Activated T-cell treated with anti-CD3 and anti-CD28 coated beads for 24 hours (primary cell): Measurements from ENCODE around the gene ALDH1L2.

ENCODE experiments used
- DNase-seq: peaks from one replicate; pipeline ENCODE4 v3.0.0-alpha.2; 2020; ENCODE audit warnings: low read depth

The ALDH1L2 gene

DNA sequence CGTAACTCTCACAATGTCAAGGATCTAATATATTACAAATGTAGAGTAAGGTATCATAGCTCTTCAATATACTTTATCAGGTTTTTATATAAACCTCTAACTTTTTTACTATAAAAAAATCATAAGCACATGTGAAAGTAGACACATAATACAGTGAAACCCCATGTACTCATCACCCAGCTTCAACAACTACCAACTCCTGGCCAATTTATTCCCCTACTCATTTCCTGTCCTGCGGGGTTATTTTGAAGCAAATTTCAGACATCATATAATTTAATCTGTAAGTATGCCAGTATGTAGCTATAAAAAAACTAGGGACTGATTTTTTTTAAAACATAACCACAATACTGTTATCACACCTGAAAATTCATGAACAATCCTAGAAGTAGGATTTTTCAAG is 50.4 kb downstream of the ALDH1L2 start:
- no peak for DNase-seq

GRCh38 chr12:105032703-105033357 is 51.4 kb downstream of the ALDH1L2 start:
- DNase-seq = no peak

DNA sequence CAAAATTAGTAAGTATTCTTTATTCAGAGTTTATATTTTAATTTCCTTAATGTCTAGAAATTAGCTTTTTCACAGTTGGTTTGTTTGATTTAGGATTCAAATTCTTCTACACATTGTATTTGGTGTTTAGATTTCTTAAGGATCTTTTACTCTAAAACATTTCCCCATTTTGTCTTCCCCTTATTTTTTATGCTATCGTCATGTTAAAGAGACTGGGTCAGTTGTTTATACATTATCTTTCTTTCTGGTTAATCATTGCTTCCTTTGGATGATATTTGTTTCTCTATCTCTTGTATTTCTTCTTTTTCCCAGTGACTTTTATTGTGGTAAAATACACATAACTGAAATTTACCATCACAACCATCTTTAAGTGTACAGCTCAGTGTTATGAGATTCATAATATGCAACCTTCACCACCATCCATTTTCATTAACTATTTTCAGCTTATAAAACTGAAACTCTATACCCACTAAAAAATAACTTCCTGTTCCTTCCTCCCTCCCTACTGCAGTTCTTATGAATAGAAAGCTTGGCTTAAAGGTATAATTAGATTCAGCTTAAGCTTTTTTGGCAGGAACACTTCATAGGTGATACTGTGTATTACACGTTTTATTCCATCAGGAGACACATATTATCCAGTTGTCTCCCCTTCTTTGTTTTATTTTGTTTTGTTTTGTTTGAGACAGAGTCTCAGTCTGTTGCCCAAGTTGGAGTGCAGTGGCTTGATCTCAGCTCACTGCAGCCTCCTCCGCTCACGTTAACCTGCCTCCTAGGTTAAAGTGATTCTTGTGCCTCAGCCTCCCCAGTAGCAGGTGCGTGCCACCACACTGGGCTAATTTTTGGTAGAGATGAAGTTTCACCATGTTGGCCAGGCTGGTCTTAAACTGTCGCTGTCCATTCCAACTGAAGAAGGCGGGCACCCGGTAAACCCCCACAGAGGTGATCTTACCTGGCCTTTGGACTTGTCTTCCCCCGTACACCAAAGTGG is 53.1 kb downstream of the ALDH1L2 start:
- DNase-seq = no peak

- DNase-seq = no peak
These were observed 57.8 kb downstream of the ALDH1L2 start for GRCh38 chr12:105026411-105026810.

DNA sequence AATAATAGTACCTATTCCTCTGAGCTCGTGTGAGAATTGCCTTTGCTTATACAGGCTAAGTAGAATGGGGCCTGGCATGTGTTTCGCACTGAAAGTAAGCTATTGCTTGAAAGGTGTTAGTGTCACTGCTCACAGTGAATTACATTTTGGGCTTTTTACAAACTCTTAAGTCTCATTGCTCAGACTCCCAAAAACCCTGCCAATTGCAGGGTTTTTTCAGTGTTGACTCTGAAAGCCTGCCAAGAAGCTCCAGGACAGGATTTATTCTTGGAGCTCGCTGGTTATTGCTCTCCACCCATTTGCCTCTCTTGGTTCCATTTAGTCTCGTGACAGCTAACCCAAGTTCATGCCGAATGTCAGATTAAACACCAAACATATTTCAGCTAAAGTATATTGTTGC is 58.4 kb downstream of the ALDH1L2 start:
- DNase-seq = no peak

DNA sequence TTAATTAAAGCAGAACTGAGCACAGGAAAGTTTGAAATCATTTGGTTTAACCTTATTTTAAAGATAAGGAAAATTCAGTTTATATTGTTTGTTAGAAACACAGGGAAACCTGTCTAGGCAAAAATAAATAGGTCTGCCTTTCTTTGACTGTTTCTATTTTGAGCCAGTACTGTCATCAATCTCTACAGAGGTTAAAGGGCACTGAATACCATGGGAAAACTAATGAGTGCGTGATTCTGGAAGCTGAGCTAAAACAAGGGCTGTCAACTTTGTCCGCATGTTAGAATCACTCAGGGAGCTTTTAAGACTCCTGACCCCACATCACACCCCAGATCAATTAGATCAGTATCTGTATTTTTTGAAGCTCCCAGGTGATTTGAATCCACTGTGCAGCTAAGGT is 59.3 kb downstream of the ALDH1L2 start:
- DNase-seq = no peak

GRCh38 chr12:105020241-105020962 is 63.9 kb downstream of the ALDH1L2 start:
- no peak for DNase-seq

- no peak for DNase-seq
These were observed 65.5 kb downstream of the ALDH1L2 start for GRCh38 chr12:105018776-105019175.

DNA sequence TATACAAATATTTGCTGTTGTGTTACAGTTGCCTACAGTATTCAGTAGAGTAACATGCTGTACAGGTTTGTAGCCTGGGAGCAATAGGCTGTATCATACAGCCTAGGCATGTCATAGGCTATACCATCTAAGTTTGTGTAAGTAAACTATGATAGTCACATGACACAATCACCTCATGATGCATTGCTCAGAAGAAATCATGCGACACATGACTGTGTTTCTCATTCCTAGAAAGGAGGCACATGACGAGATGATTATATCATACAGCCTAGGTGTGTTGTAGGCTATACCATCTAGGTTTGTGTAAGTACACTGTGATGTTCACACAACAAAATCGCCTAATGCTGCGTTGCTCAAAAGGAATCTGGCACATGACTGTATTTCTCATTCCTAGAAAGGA is 66.2 kb downstream of the ALDH1L2 start:
- DNase-seq = no peak

DNA sequence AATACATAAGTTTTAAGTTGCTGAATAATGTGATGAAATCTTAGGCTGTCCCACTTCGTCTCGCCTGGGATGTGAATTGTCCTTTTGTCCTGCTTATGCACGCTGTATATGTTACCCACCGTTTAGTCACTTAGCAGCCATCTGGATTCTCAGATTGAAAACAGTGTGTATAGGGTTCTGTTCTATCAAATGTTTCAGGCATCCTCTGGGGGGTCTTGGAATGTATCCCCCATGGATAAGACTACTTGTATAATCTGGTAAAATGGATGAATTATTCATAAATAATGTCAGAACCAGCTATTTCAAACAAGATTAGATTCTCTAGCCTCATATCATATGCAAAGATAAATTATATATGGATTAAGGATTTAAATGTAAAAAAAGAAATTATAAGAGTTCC is 68.7 kb downstream of the ALDH1L2 start:
- no peak for DNase-seq

DNA sequence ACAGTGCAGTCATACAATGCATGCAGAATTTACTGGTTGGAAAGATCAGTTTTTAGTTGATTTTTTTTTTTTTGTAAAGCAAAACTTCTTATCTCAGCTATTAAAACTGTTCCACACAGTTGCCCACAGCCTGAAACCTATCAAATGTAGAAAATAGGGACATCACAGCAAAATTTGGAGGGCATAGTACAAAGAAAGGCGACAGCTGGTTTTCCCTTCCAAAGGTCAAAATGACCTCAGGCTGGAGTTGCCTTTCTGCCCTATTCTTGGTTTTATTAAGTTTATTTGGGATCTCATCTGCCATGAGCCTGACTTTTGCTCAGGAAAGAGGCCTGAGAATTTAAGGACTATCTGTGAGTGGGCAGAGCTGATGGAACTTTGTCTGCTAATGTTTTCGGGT is 69.7 kb downstream of the ALDH1L2 start:
- no peak for DNase-seq

DNA sequence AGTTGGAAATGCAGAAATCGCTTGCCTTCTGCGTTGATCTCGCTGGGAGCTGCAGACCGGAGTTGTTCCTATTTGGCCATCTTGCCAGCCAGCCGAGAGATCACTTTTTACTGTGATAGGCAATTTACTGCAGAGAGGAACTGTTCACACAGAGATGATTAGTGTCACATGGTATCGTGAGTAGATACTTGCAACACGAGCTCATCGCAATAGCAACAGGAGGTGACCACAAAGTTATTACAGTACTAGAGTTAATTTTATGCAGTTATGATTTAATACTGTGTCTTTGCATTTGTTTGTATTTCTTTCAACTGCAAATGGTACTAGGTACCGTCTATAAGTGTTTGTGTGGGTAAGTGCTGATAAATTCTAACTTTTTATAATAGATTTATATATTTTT is 70.4 kb downstream of the ALDH1L2 start:
- no peak for DNase-seq

GRCh38 chr12:105001476-105001875 is 82.8 kb downstream of the ALDH1L2 start:
- DNase-seq = no peak

GRCh38 chr12:104999347-104999685 is 84.9 kb downstream of the ALDH1L2 start:
- DNase-seq = no peak

DNA sequence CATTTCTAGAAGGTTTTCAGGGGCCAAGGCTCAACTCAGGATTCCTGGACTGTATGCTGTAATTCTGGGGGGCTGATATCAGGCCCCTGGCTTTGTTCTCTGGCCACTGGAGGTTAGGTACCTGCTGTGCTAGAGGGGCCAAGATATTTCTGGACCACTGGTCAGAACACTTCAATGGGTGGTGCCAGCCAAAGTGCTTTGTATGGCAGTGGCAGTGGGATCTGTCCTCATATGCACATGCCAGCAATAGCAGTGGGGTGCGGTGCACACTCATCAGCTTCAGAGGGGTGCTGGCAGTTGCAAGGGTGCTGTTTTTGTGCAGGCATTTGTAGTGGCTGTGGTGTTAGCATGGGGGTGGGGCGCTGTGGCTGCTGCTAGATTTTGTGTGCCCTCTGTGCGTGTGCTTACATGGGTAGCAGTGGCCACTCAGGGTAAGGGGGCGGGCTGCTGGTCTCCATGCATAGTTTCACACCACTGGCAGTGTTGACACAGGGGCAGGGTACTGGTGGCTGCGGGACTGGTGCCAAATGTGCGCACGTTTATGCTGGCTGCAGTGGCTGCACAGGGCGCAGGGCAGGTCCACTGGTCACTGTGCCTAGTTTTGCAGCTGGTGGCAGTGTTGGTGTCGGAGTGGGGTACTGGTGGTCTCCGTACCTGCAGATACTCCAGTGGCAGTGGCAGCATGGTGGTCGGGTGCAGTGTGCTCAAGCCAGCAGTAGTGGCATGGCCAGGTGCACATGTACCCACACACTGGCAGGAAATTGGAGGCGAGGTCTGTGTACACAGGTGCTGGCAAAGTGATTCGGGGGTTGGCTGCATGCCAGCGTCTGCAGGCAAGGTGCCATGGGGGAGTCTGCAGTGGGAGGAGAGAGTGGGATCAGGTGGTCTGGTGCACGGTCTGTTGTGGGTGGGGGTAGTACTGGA is 85.6 kb downstream of the ALDH1L2 start:
- no peak for DNase-seq

DNA sequence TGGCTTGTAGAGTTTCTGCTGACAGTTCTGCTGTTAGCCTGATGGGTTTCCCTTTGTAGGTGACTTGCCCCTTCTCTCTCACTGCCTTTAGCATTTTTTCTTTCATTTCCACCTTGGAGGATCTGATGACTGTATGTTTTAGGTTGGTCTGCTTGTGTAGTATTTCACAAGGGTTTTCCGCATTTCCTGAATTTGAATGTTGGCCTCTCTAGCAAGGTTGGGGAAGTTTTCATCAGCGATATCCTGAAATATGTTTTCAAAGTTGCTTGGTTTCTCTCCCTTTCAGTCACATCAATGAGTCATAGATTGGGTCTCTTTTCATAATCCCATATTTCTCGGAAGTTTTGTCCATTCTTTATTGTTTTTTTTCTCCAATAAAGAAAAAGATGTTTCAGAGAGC is 86.7 kb downstream of the ALDH1L2 start:
- no peak for DNase-seq

DNA sequence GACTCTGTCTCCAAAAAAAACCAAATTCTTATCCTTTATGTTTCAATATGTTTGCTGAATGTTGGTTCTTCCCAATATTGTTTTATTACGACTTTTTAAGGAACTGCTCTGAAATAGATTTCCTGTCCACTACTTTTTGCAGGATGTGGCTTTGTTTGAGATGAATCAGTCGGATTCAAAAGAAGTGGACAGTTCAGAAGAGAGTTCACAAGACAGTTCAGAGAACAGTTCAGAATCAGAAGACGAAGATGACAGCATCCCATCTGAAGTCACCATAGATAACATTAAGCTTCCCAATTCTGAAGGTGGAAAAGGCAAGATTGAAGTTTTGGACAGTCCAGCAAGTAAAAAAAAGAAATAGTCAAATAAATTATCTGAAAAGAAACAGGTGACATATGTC is 89.9 kb downstream of the ALDH1L2 start:
- DNase-seq = no peak

DNA sequence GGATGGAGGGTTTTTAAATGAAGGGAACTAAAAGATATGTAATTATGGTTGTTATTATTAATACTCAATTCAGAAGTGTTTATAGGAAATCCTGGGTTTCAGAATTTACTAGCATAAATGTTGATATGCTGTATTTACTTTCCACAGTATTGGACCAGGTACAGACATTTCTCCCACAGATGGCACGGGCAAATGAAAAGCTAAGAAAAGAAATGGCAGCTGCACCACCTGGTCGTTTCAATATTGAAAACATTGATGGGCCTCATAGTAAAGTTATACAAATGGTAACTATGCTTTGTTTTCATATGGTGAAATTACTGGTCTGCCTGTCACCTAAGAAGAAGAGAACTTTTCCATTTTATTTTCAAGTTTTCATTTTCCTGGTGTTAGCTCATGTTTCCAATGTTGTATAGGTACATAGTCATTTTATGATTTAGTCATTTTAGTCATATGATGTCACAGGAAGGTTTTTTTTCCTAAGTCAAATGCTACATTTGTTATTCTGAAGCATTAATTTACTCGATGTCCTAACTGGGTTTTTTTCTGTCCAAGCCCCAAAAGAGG is 92.6 kb downstream of the ALDH1L2 start:
- no peak for DNase-seq

- no peak for DNase-seq
These were observed 93.3 kb downstream of the ALDH1L2 start for GRCh38 chr12:104990950-104991349.

DNA sequence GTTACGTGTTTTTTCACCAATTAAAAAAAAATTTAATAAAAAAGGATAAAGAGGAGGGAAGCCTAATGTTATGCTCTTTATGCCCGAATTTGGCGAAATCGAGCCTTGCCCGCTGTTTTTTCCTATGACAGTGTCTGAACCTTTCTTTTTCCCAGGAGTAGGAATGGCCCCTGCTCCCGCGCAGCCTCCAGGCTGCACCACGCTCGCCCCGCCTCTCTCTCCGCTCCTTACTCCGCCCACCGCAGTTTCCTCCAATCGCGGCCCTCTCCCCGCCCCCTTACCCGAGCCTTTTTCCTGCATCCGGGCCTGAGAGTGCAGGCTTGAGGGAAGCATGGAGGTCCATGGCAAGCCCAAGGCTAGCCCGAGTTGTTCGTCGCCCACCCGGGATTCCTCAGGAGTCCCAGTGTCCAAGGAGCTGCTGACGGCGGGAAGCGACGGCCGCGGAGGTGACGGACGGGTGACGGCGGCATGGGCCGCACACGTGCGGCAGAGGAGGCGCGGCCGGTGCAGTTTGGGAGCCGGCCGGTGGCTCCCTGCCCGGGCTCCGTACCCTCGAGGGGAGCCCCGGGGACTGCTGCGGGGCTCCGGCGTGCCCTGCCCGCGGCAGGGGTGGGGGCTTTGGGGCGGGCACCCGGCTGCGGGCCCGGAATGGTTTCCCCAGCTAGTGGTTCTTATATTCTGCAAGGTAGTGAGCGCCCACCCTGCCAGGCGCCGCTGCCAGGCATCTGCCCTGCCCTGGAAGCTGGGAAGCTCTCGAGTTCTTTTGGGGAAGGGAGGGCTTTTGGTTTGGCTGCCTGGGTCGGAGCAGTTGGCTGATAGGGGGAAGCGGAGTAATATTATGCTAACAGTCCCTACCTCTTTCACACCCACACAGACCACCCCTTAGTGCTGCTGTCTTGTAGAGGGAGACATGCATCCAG is 98.0 kb downstream of the ALDH1L2 start, which contains the start of gene NOPCHAP1:
Gene NOPCHAP1 (plus strand): TSS at position 295 of the 920 bp plus-strand sequence. CDS start 37 bp downstream, at position 332.
- peak; percentile 85 for DNase-seq
